Skeletal muscle satellite cell (primary cell): ENCODE data around the gene TBXAS1.

ENCODE experiments used
- H3K27me3 ChIP-seq: 2 replicates; pipeline ENCODE4 v1.7.0; 2013; ENCODE audit warnings: low read length; ENCODE audit not compliant: control insufficient read depth, insufficient read depth
- H3K36me3 ChIP-seq: 2 replicates; pipeline ENCODE4 v1.7.0; 2013; ENCODE audit warnings: mild to moderate bottlenecking, control low read depth, low read length; ENCODE audit not compliant: insufficient read depth
- H3K4me1 ChIP-seq: 2 replicates; pipeline ENCODE4 v1.7.0; 2013; ENCODE audit warnings: low read length; ENCODE audit not compliant: control insufficient read depth, insufficient read depth
- H3K4me2 ChIP-seq: 2 replicates; pipeline ENCODE4 v1.7.0; 2013; ENCODE audit warnings: mild to moderate bottlenecking, low read length
- H3K4me3 ChIP-seq: 2 replicates; pipeline ENCODE4 v1.7.0; 2013; ENCODE audit warnings: low read length
- H3K9ac ChIP-seq: 2 replicates; pipeline ENCODE4 v1.7.0; 2013; ENCODE audit warnings: mild to moderate bottlenecking, low read depth, low read length, moderate library complexity
- H3K9me3 ChIP-seq: replicated peaks from 2 replicates; pipeline ENCODE4 v1.7.0; 2013; ENCODE audit warnings: mild to moderate bottlenecking, control low read depth, low read length

Gene TBXAS1

DNA sequence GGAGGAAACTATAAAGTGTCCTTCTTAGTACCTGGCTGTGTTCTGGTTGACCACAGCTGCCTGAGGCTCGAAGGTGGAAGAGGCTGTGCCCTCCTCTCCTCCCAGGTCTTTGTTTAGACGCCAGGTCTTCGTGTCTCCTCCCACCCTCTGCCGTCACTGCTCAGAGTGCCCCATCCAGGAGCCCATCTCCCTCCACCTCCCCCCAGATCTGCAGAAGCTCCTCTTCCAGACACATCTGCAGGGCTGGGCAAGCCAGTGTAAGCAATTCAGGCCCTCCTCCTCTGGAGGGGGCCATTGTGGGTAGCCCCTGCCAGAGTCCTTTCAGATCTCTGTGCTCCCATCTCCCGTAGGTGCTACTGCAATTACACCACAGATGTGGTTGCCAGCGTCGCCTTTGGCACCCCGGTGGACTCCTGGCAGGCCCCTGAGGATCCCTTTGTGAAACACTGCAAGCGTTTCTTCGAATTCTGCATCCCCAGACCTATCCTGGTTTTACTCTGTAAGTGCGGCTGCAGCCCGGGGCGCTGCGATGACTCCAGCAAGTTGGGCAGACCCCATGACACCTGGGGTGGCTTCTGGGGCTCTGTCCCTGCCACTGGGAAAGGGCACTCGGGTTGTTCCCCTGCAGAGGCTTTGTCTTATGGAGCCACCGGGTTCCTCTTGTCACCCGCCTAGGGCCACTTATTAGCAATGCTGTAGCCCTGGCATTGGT lies 126.2 kb downstream of the TBXAS1 start:
- Histone ChIP-seq H3K4me1 (no peaks in the 10 kb centered on the region), H3K9ac (no peak overlapping the region), H3K9me3 (no peaks in the 10 kb centered on the region), H3K4me3 (no peak overlapping the region), H3K4me2 (no peak overlapping the region), H3K36me3 (no peaks in the 10 kb centered on the region), H3K27me3 (no peaks in the 10 kb centered on the region)

DNA sequence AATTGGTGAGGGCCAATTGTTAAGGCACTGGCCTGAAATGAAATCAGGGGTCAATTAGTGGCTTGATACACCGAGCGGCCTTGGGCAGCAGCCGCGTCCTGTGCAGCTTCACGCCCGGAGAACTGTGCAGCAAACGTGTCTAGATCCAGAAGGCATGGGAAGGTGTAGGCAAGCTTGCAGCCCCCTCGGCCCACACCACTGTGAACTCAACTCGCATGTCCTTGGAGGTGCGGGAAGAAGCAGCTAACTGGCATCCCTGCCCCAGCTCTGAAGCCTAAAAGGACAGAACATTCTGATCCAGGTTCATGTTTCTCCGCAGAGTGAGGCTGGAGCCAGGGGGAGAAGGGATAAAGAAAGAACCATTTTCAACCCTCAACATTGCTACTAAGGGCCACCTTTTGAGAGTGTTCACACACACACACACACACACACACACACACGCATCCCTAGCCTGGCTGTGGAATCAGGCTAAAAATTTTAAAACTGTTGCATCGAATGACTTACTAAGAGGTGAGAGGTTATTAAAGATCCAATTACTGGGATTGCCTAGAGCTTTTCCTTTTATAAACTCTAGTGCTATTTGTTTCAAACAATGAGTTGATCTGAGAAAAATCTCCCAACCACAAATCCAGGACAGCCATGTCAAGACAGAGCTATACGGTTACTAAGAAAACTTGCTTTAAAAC lies 129.7 kb downstream of the TBXAS1 start:
- no peaks in the 10 kb centered on the region for H3K36me3 ChIP-seq
- H3K4me1 ChIP-seq: no peaks in the 10 kb centered on the region
- no peak overlapping the region for H3K4me3 ChIP-seq
- no peak overlapping the region for H3K9ac ChIP-seq
- H3K27me3 ChIP-seq: no peaks in the 10 kb centered on the region
- H3K9me3 ChIP-seq: no peaks in the 10 kb centered on the region
- no peak overlapping the region for H3K4me2 ChIP-seq

DNA sequence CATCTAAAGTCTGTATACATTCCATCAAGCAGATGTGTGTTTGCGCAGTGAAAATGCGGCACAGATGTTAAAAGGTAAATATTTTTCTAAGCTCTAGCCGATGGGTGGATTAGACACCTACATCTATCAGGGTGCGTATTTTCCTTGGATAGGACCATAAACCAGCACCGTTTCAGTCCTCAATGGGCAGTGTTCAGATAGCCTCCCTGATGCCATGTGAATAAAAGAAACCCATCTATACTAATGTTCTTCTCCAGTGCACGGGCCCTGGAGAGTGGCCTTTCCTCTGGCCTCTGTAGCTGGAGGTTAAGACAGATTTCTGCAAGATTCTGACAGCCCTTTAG lies 130.2 kb downstream of the TBXAS1 start:
- H3K27me3 ChIP-seq: no peaks in the 10 kb centered on the region
- no peaks in the 10 kb centered on the region for H3K36me3 ChIP-seq
- H3K4me2 ChIP-seq: no peak overlapping the region
- H3K9me3 ChIP-seq: no peaks in the 10 kb centered on the region
- H3K4me3 ChIP-seq: no peak overlapping the region
- no peak overlapping the region for H3K9ac ChIP-seq
- no peaks in the 10 kb centered on the region for H3K4me1 ChIP-seq

DNA sequence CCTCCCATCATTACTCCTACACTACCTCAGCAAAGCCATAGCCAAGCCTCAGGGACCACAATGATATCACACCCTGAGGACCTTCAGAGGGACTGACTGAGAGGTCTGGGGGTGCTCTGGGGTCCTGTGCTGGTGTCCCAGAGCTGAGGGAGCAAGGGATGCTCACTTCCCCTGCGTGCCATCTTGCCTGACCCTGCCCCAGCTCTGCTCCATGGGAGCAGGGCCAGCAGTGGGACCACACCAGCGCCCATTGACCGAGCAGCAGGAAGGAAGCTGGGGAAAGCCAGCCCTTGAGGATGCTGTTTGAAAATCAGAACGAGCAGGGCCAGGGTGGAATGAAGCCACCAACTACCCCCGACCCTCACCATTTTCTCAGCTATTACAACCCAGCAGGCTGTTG lies 130.7 kb downstream of the TBXAS1 start:
- H3K9me3 ChIP-seq: no peaks in the 10 kb centered on the region
- H3K4me2 ChIP-seq: no peak overlapping the region
- no peak overlapping the region for H3K9ac ChIP-seq
- no peak overlapping the region for H3K4me3 ChIP-seq
- H3K36me3 ChIP-seq: no peaks in the 10 kb centered on the region
- H3K27me3 ChIP-seq: no peaks in the 10 kb centered on the region
- H3K4me1 ChIP-seq: no peaks in the 10 kb centered on the region

DNA sequence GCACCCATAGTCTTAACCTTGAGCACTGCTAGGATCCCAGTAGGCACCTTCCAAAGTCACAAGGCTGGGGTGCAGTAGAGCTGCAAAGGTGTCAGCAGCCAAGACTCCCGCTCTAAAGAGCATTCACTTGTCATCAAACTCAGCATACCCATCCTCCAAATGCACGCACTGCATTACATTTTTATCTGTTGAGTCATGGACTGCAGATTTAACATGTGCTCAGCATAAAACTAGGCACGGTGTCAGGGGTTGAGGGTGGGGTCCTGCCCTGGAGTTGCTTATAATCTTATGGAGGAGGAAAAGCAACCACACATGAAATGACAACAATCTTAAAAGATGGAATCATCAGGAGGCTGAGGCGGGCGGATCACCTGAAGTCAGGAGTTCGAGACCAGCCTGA lies 131.1 kb downstream of the TBXAS1 start:
- no peak overlapping the region for H3K4me2 ChIP-seq
- H3K27me3 ChIP-seq: no peaks in the 10 kb centered on the region

DNA sequence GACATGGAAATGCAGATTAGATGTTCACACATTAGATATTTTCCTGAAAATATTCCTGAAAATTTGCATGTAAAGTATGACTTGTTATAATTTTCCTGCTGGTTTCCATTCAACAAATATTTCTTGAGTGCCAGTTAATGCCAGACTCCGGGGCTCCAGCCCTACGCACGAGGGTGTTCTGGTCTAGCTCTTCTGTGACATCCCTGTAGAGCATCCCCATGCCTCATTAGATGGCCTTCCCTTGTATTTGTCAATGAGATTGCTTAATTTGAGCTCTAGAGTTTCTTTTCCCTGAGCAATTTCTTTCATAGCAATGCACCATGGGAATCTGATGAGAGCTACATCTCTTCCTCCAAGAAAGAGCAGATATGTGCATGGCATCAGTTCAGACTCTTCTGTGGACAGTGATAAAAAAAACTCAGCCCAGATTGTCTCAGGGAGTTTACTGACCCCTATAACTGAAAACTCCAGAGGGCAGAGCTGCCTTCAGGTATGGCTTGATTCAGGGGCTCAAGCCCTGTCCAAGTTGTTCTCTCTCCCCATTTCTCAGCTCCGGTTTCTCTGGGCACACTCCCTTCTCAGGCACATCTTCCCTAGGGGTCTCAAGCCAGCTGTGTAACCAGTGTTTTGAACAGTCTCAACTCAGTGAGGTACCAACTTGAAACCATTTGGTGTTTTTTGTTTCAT lies 137.0 kb downstream of the TBXAS1 start:
- Histone ChIP-seq H3K27me3 (peaks cover 12% of the 10 kb centered on the region), H3K9ac (no peak overlapping the region), H3K4me1 (no peaks in the 10 kb centered on the region), H3K9me3 (no peaks in the 10 kb centered on the region), H3K36me3 (no peaks in the 10 kb centered on the region), H3K4me3 (no peak overlapping the region), H3K4me2 (no peak overlapping the region)

More for the DNA sequence above, 131.1 kb downstream of the TBXAS1 start:
- Histone ChIP-seq H3K4me3 (no peak overlapping the region), H3K36me3 (no peaks in the 10 kb centered on the region), H3K9me3 (no peaks in the 10 kb centered on the region), H3K9ac (no peak overlapping the region), H3K4me1 (no peaks in the 10 kb centered on the region)

DNA sequence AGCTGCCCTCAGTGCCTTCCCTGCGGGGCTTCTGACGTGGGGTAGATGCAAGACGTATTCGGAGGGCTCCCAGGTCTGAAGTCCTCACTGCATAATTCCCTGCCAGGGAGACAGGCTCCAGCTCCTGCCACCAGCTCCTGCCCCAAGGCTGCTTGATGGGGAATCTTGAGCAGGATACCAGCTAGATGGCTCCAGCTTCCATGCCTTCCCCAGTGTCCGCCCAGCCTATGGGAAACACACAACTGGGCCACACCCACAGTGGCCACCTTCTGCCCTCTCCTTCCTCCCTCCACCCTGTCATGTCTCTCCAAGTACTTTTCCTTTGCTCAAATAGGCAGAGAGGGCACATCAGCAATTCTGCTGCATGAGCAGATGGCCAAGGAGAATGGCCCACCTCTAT lies 137.9 kb downstream of the TBXAS1 start:
- H3K36me3 ChIP-seq: no peaks in the 10 kb centered on the region
- H3K4me1 ChIP-seq: no peaks in the 10 kb centered on the region
- no peak overlapping the region for H3K9ac ChIP-seq
- no peaks in the 10 kb centered on the region for H3K9me3 ChIP-seq
- no peak overlapping the region for H3K4me3 ChIP-seq
- no peak overlapping the region for H3K4me2 ChIP-seq
- H3K27me3 ChIP-seq: peaks cover 12% of the 10 kb centered on the region

DNA sequence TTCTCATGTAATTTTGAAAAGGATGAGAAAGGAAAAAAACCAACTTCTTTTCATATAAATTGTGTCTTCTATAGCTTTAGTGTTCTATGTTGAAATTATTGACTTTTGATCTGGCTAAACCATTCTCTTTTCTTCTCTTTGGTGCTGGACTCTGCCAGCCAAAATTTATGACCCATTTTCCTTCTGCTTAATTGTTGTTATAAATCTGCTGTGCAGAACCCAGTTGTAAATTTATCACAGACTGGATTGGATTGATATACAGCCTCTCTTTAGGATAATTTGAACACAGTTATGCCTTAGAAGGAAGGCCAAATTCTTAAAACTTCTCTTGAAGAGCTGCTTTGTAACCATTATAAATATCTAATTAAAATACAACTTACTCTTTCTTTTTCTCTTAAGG lies 139.9 kb downstream of the TBXAS1 start:
- Histone ChIP-seq H3K4me2 (no peak overlapping the region), H3K9me3 (no peaks in the 10 kb centered on the region), H3K4me3 (no peak overlapping the region), H3K36me3 (no peaks in the 10 kb centered on the region), H3K9ac (no peak overlapping the region), H3K4me1 (no peaks in the 10 kb centered on the region), H3K27me3 (peaks cover 21% of the 10 kb centered on the region)

DNA sequence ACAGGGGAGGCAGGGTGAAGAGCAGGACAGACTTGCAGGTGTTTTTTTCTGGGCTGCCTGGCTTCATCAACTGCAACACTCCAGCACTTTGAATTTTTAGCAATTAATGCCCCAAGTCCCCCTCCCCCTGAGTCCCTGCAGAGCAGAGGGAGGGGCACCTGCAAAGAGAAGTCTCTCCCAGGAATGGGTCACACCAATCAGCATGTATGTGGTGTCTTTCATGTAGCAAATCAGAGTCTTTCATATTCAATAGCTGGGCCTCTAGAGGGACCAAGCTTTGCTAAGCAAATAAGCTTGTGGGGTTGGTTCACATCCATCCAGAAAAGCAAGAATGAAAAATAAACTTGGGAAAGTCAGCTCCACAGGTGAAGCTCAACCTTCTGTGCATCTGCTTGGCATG lies 143.0 kb downstream of the TBXAS1 start:
- H3K36me3 ChIP-seq: no peaks in the 10 kb centered on the region
- H3K4me3 ChIP-seq: no peak overlapping the region
- H3K9ac ChIP-seq: no peak overlapping the region
- no peaks in the 10 kb centered on the region for H3K4me1 ChIP-seq
- no peaks in the 10 kb centered on the region for H3K9me3 ChIP-seq
- no peak overlapping the region for H3K4me2 ChIP-seq
- peaks cover 27% of the 10 kb centered on the region for H3K27me3 ChIP-seq

DNA sequence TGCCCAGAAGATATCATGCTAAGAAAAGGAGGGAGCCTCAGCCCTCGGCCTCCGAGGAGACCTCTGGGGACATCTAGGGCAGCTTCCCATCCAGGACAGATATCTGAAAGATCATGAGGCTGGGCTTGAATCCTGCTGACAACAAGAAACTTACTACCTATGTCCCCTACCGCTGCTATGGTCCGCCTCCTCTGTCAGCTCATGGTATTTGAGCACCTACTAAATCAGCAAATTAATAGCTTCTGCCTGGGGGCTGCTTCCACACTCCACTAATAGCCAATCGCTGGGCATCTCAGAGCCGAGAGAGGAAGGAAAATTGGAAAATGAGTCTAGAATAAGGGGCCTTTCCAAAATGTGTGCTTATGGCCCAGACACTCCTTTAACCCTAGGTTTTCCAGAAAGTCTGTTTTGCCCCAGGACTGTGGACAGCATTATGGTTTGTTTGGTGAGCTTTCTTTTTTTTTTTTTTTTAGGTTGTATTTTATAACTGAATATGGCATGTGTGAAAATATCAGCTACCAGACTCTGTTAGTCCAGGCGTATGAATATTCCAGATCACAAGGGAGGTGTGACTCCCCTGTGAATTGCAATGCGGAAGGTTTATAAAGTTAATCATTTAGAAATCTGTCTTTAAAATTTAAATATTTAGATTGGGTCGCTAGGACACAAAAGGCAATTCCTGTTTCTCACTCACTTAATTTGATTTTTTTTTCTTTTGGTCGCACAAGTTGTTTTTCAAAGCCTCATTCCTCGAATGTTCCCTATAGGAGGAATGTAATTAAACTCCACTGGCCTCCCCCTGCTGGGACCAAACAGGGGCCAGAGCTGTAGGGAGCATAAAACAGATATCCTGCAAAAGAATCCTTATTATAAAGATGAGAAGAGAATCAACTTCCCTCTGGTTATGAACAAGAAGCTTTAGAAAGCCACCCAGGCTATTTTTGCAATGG lies 144.3 kb downstream of the TBXAS1 start:
- Histone ChIP-seq H3K4me3 (no peak overlapping the region), H3K27me3 (peaks cover 27% of the 10 kb centered on the region), H3K4me2 (no peak overlapping the region), H3K4me1 (no peaks in the 10 kb centered on the region), H3K9me3 (no peaks in the 10 kb centered on the region), H3K9ac (no peak overlapping the region), H3K36me3 (no peaks in the 10 kb centered on the region)

DNA sequence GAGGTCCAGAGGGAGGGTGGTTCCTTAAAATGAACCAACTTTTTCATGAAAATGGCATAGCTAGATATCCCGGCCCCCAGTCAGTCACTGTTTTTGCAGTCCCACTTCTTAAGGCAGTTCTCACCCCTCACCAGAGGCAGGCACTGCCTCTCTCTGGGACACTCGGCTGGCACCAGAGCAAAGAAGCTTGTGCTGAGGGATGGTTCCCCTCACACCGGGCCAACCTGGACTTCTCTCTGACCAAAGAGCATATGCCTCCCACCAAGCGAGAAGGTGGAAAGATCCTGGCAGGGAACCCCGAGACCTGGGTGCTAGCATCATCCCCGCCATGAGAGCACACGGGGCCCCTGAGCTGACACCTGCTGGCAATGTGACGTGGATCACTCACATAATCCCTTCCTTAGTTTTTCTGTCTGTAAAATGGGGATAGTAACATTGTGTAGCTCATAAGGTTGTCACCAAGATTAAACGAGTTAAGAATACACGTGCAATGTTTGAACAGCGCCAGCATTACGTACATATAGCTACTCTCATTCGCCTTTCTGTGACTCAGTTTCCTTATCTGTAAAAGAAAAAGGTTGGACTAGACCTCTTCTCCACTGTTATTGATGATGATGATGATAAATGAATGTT lies 145.2 kb downstream of the TBXAS1 start:
- H3K4me1 ChIP-seq: no peaks in the 10 kb centered on the region
- no peaks in the 10 kb centered on the region for H3K36me3 ChIP-seq
- no peaks in the 10 kb centered on the region for H3K9me3 ChIP-seq
- no peak overlapping the region for H3K4me3 ChIP-seq
- H3K4me2 ChIP-seq: no peak overlapping the region
- no peak overlapping the region for H3K9ac ChIP-seq
- H3K27me3 ChIP-seq: peaks cover 21% of the 10 kb centered on the region
